ENCODE results near the gene CUL7.

DNA sequence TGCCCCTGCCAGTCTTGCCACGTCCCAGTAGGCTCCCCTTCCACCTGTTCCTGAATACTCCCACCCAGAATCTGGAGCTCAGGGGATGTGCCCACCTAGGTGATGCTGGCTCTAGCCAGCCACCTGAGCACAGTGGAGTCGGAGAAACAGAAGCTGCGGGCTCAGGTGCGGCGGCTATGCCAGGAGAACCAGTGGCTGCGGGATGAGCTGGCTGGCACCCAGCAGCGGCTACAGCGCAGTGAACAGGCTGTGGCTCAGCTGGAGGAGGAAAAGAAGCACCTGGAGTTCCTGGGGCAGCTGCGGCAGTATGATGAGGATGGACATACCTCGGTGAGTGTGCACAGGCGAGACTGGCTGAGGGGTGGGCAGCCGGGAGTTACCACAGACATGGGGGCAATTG, 9.2 kb upstream of the CUL7 start:
- TF ChIP-seq, protein P1, sequence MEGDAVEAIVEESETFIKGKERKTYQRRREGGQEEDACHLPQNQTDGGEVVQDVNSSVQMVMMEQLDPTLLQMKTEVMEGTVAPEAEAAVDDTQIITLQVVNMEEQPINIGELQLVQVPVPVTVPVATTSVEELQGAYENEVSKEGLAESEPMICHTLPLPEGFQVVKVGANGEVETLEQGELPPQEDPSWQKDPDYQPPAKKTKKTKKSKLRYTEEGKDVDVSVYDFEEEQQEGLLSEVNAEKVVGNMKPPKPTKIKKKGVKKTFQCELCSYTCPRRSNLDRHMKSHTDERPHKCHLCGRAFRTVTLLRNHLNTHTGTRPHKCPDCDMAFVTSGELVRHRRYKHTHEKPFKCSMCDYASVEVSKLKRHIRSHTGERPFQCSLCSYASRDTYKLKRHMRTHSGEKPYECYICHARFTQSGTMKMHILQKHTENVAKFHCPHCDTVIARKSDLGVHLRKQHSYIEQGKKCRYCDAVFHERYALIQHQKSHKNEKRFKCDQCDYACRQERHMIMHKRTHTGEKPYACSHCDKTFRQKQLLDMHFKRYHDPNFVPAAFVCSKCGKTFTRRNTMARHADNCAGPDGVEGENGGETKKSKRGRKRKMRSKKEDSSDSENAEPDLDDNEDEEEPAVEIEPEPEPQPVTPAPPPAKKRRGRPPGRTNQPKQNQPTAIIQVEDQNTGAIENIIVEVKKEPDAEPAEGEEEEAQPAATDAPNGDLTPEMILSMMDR (IDR thresholded peaks at IDR 0.05; ENCODE audit: borderline replicate concordance, extremely low read depth, low read length, poor library complexity, severe bottlenecking), result no peak
- TF ChIP-seq EZH2 (IDR thresholded peaks at IDR 0.05; ENCODE audit: borderline replicate concordance, low read depth, low read length, severe bottlenecking), result no peak
